ENCODE data around the gene KLRC3. TPM values are rescaled to one million over a fixed set of nuclear protein-coding genes. Genes with fewer than 3 reads are reported as not detected.
"Not testable (repeated sequence)": the region's sequence is repeated elsewhere in the genome, so short reads cannot be mapped to it uniquely, and the experiment has no call there.

KLRC3 gene
- total RNA-seq, 6 experiments from 2014 or later = not detected

- DNase-seq (no peak), ATAC-seq (no peak)
- no peak overlapping the region for H3K4me3 ChIP-seq
- H3K36me3 ChIP-seq = no peaks in the 10 kb centered on the region
- H3K4me1 ChIP-seq = no peaks in the 10 kb centered on the region
- H3K27me3 ChIP-seq = no peaks in the 10 kb centered on the region
- no peaks in the 10 kb centered on the region for H3K9me3 ChIP-seq
- WGBS (ENCODE audit: insufficient coverage, low coverage, low lambda C conversion rate, missing lambda C conversion rate) = 58% methylated on average over 2 of the region's 2 CpGs
- no peak overlapping the region for H3K27ac ChIP-seq
- TF ChIP-seq POLR2A (IDR thresholded peaks at IDR 0.05) = no peak
- TF ChIP-seq CTCF (IDR thresholded peaks at IDR 0.05) = no peak
- intact Hi-C loops (cut with DNase I) = no loop called here
These were observed 23.1 kb downstream of the KLRC3 start for GRCh38 chr12:10397296-10397695.

GRCh38 chr12:10396176-10396575 is 24.2 kb downstream of the KLRC3 start:
- H3K9me3 ChIP-seq; ATAC-seq; H3K4me3 ChIP-seq; DNase-seq; H3K27ac ChIP-seq; intact Hi-C loops (cut with DNase I); H3K4me1 ChIP-seq; H3K36me3 ChIP-seq; H3K27me3 ChIP-seq: not testable (repeated sequence)
- WGBS (ENCODE audit: insufficient coverage, low coverage, low lambda C conversion rate, missing lambda C conversion rate) = 85% methylated on average over 15 of the region's 15 CpGs

- WGBS (ENCODE audit: insufficient coverage, low coverage, low lambda C conversion rate, missing lambda C conversion rate) = 16% methylated on average over 6 of the region's 6 CpGs
- H3K27me3 ChIP-seq = no peaks in the 10 kb centered on the region
- H3K9me3 ChIP-seq = no peaks in the 10 kb centered on the region
- no peak for TF ChIP-seq POLR2A (IDR thresholded peaks at IDR 0.05)
- TF ChIP-seq CTCF (IDR thresholded peaks at IDR 0.05) = no peak
- no peaks in the 10 kb centered on the region for H3K4me1 ChIP-seq
- intact Hi-C loops (cut with DNase I) = no loop called here
- no peaks in the 10 kb centered on the region for H3K36me3 ChIP-seq
- ATAC-seq (peak; percentile 68 to 97 (median 80)), DNase-seq (no peak)
- no peak overlapping the region for H3K27ac ChIP-seq
- no peak overlapping the region for H3K4me3 ChIP-seq
These were observed 24.9 kb downstream of the KLRC3 start for GRCh38 chr12:10395390-10395998.

- intact Hi-C loops (cut with DNase I) = not testable (repeated sequence)
These were observed 25.8 kb downstream of the KLRC3 start for GRCh38 chr12:10394531-10395152.

GRCh38 chr12:10393291-10393690 is 27.1 kb downstream of the KLRC3 start:
- intact Hi-C loops (cut with DNase I) = no loop called here

More at GRCh38 chr12:10394531-10395152, 25.8 kb downstream of the KLRC3 start:
- not testable (repeated sequence) for H3K9me3 ChIP-seq, H3K27ac ChIP-seq, H3K36me3 ChIP-seq, ATAC-seq, H3K27me3 ChIP-seq, H3K4me3 ChIP-seq, DNase-seq, H3K4me1 ChIP-seq
- WGBS (ENCODE audit: insufficient coverage, low coverage, low lambda C conversion rate, missing lambda C conversion rate) = 74% methylated on average over 11 of the region's 11 CpGs

More at GRCh38 chr12:10393291-10393690, 27.1 kb downstream of the KLRC3 start:
- Histone ChIP-seq H3K4me1 (no peaks in the 10 kb centered on the region), H3K27me3 (no peaks in the 10 kb centered on the region), H3K4me3 (no peak overlapping the region), H3K27ac (no peak overlapping the region), H3K9me3 (no peaks in the 10 kb centered on the region), H3K36me3 (no peaks in the 10 kb centered on the region)
- DNase-seq (no peak), ATAC-seq (no peak)
- TF ChIP-seq CTCF (IDR thresholded peaks at IDR 0.05) = no peak
- no peak for TF ChIP-seq POLR2A (IDR thresholded peaks at IDR 0.05)
- WGBS (ENCODE audit: insufficient coverage, low coverage, low lambda C conversion rate, missing lambda C conversion rate) = 39% methylated on average over 3 of the region's 3 CpGs

All from right lobe of liver (tissue), 6 donors.